GM12892 (cell line): ENCODE results near the gene GPR55.

Experiments used
- POLR2A ChIP-seq: IDR thresholded peaks from 2 replicates; pipeline ENCODE4 v1.6.1; 2011; ENCODE audit warnings: low read depth, low read length, control low read depth
- POLR2AphosphoS5 ChIP-seq: IDR thresholded peaks from 2 replicates; pipeline ENCODE4 v1.6.1; 2011; ENCODE audit warnings: low read depth, low read length, control low read depth
- TAF1 ChIP-seq: IDR thresholded peaks from 2 replicates; pipeline ENCODE4 v1.6.1; 2011; ENCODE audit warnings: low read depth, mild to moderate bottlenecking, control low read depth, low read length, borderline replicate concordance

GRCh38 chr2:230890646-230891045 is 34.4 kb downstream of the GPR55 start:
- TF ChIP-seq POLR2A = no peak
- no peak for TF ChIP-seq TAF1
- no peak for TF ChIP-seq POLR2AphosphoS5
